Liver (tissue), 9 donors: Measurements from ENCODE around the gene KCNQ4. TPM values are rescaled to one million over a fixed set of nuclear protein-coding genes. Genes with fewer than 3 reads are reported as not detected.
A peak's percentile ranks its signal among the peaks of the same experiment; 100 is the strongest.

Experiments
- DNase-seq: peaks from one replicate; pipeline ENCODE4 v3.0.0-alpha.2; 2017; ENCODE audit warnings: low spot score
- H3K27ac ChIP-seq, 2 donors: one replicate each; pipeline ENCODE4 v1.7.0; 2013; ENCODE audit warnings: inconsistent platforms in 2 of 2, low read length in 2 of 2, control low read depth in 1 of 2, low read depth in 1 of 2, mild to moderate bottlenecking in 1 of 2
- H3K27me3 ChIP-seq, 4 donors: one replicate each; pipeline versions ENCODE4 v1.6.1 to v1.7.0; 2013; ENCODE audit warnings: low read length in 3 of 4, inconsistent platforms in 1 of 4, mild to moderate bottlenecking in 1 of 4, moderate library complexity in 1 of 4; ENCODE audit not compliant: control insufficient read depth in 4 of 4, insufficient read depth in 4 of 4
- H3K36me3 ChIP-seq, 4 donors: one replicate each; pipeline versions ENCODE4 v1.6.1 to v1.7.0; 2013; ENCODE audit warnings: low read length in 3 of 4, mild to moderate bottlenecking in 3 of 4, low read depth in 1 of 4, moderate library complexity in 1 of 4; ENCODE audit not compliant: control insufficient read depth in 4 of 4, insufficient read depth in 3 of 4
- H3K4me1 ChIP-seq, 4 donors: one replicate each; pipeline versions ENCODE4 v1.6.1 to v1.7.0; 2013; ENCODE audit warnings: low read length in 3 of 4, mild to moderate bottlenecking in 3 of 4, moderate library complexity in 1 of 4; ENCODE audit not compliant: control insufficient read depth in 4 of 4, insufficient read depth in 4 of 4
- H3K4me3 ChIP-seq, 3 donors: one replicate each; pipeline versions ENCODE4 v1.6.1 to v1.7.0; 2013; ENCODE audit warnings: low read length in 3 of 3, control low read depth in 1 of 3, low read depth in 1 of 3, mild to moderate bottlenecking in 1 of 3
- H3K9ac ChIP-seq, 2 donors: one replicate each; pipeline ENCODE4 v1.7.0; 2013; ENCODE audit warnings: low read length in 2 of 2, mild to moderate bottlenecking in 2 of 2, moderate library complexity in 2 of 2, control low read depth in 1 of 2, low read depth in 1 of 2
- H3K9me3 ChIP-seq, 4 donors: one replicate each; pipeline versions ENCODE4 v1.6.1 to v1.7.0; 2013; ENCODE audit warnings: low read length in 3 of 4; ENCODE audit not compliant: control insufficient read depth in 4 of 4
- ATF3 ChIP-seq: IDR thresholded peaks from 2 replicates; pipeline ENCODE4 v1.6.1; 2016; ENCODE audit warnings: antibody characterized with exemption
- CTCF ChIP-seq: fragments of 150-350 bp; IDR thresholded peaks from 2 replicates; pipeline ENCODE4 v1.5.1; 2017; ENCODE audit warnings: improper control_type of control experiment, low read depth, low read length; ENCODE audit not compliant: missing input control
- EGR1 ChIP-seq, 2 donors: IDR thresholded peaks; 2 replicates each; pipeline ENCODE4 v1.6.1; 2016 to 2018; ENCODE audit warnings: antibody characterized with exemption in 2 of 2, low read depth in 2 of 2
- FOXA1 ChIP-seq: IDR thresholded peaks from 2 replicates; pipeline ENCODE4 v1.6.1; 2016; ENCODE audit warnings: antibody characterized with exemption
- FOXA2 ChIP-seq: IDR thresholded peaks from 2 replicates; pipeline ENCODE4 v1.6.1; 2016; ENCODE audit warnings: antibody characterized with exemption
- GABPA ChIP-seq, 2 donors: IDR thresholded peaks in 1 of 2; conservative IDR thresholded peaks in 1 of 2; 2 replicates each; pipeline ENCODE4 v1.6.1; 2016; ENCODE audit warnings: antibody characterized with exemption in 2 of 2, mild to moderate bottlenecking in 1 of 2, moderate library complexity in 1 of 2
- HNF4A ChIP-seq, 2 donors: conservative IDR thresholded peaks; 2 replicates each; pipeline ENCODE4 v1.6.1; 2016; ENCODE audit warnings: antibody characterized with exemption in 2 of 2, mild to moderate bottlenecking in 2 of 2
- HNF4G ChIP-seq: IDR thresholded peaks from 2 replicates; pipeline ENCODE4 v1.6.1; 2016; ENCODE audit warnings: antibody characterized with exemption
- JUND ChIP-seq, 2 donors: IDR thresholded peaks; 2 replicates each; pipeline ENCODE4 v1.6.1; 2016; ENCODE audit warnings: antibody characterized with exemption in 2 of 2
- MAX ChIP-seq: IDR thresholded peaks from 2 replicates; pipeline ENCODE4 v1.6.1; 2016; ENCODE audit warnings: antibody characterized with exemption
- NR2F2 ChIP-seq: IDR thresholded peaks from 2 replicates; pipeline ENCODE4 v1.6.1; 2016; ENCODE audit warnings: antibody characterized with exemption
- RAD21 ChIP-seq, 2 donors: IDR thresholded peaks; 2 replicates each; pipeline ENCODE4 v1.6.1; 2016; ENCODE audit warnings: antibody characterized with exemption in 2 of 2, mild to moderate bottlenecking in 2 of 2
- REST ChIP-seq: IDR thresholded peaks from 2 replicates; pipeline ENCODE4 v1.6.1; 2016; ENCODE audit warnings: antibody characterized with exemption, mild to moderate bottlenecking
- RXRA ChIP-seq, 2 donors: IDR thresholded peaks; 2 replicates each; pipeline ENCODE4 v1.6.1; 2017 to 2018; ENCODE audit warnings: antibody characterized with exemption in 2 of 2, mild to moderate bottlenecking in 1 of 2
- SP1 ChIP-seq: IDR thresholded peaks from 2 replicates; pipeline ENCODE4 v1.6.1; 2018; ENCODE audit warnings: antibody characterized with exemption, mild to moderate bottlenecking
- TAF1 ChIP-seq: conservative IDR thresholded peaks from 2 replicates; pipeline ENCODE4 v1.6.1; 2016; ENCODE audit warnings: antibody characterized with exemption, mild to moderate bottlenecking
- YY1 ChIP-seq: IDR thresholded peaks from 2 replicates; pipeline ENCODE4 v1.6.1; 2016; ENCODE audit warnings: antibody characterized with exemption, mild to moderate bottlenecking
- ZBTB33 ChIP-seq: IDR thresholded peaks from 2 replicates; pipeline ENCODE4 v1.6.1; 2016; ENCODE audit warnings: antibody characterized with exemption
- WGBS: extraction: QIAGEN DNeasy Blood & Tissue Kit; methylation state at CpG from one replicate; pipeline ENCODE4 v1.1.7; 2013; 5-methylcytosine and 5-hydroxymethylcytosine counted together
- polyA plus RNA-seq, 2 donors: library from polyadenylated mRNA; stranded (reverse) in 1 of 2; unstranded in 1 of 2; fragments of 200-250 nt in 1 of 2; fragments of >200 nt in 1 of 2; fragmentation: Nextera tagmentation in 1 of 2; extraction: Ambion mirVana in 1 of 2; gene quantifications; one replicate each; pipeline versions ENCODE4 v1.2.1 to v1.2.3, GENCODE V29; 2013 to 2015
- total RNA-seq, 2 donors: library from RNA; depleted of rRNA; stranded (reverse); fragments of >200 nt; gene quantifications; one replicate each; pipeline ENCODE4 v1.2.3, GENCODE V29; 2014
- donor health status: healthy.
- donor health status: healthy.
- donor health status: healthy.
- donor health status: healthy.
- donor health status: healthy.

KCNQ4 gene
- total and polyA plus RNA-seq, 4 donors, result 0.10 to 2.1 (median 0.27) TPM

- TF ChIP-seq SP1 (peak; percentile 79), MAX (peak; percentile 58), FOXA2 (peak; percentile 63), YY1 (peak; percentile 66), JUND (IDR thresholded peaks at IDR 0.05) (peak; percentile 14 to 56), ATF3 (peak; percentile 21), EGR1 (IDR thresholded peaks at IDR 0.05; ENCODE audit: low read depth in 2 of 2) (no peak), ZBTB33 (peak; percentile 60), HNF4A (conservative IDR thresholded peaks at IDR 0.05) (peak; percentile 64 to 69), RAD21 (IDR thresholded peaks at IDR 0.05) (peak; percentile 11 to 58), FOXA1 (no peak), TAF1 (peak; percentile 37), REST (peak; percentile 52), CTCF (no peak), NR2F2 (peak; percentile 95), GABPA (IDR thresholded peaks at IDR 0.05 in 1 of 2, conservative IDR thresholded peaks at IDR 0.05 in 1 of 2) (peak in 1 of 2 donors; percentile 76), HNF4G (peak; percentile 27), RXRA (IDR thresholded peaks at IDR 0.05) (peak; percentile 94 to 96)
- peak overlapping the region; percentile 75 to 76 for H3K27ac ChIP-seq
These were observed 43.3 kb upstream of the KCNQ4 start for GRCh38 chr1:40740039-40740996.

More at GRCh38 chr1:40740039-40740996, 43.3 kb upstream of the KCNQ4 start:
- Histone ChIP-seq H3K36me3 (peaks cover 0 to 8% (median 2%) of the 10 kb centered on the region in 4 donors), H3K4me3 (no peak overlapping the region), H3K9me3 (no peaks in the 10 kb centered on the region), H3K27me3 (no peaks in the 10 kb centered on the region), H3K4me1 (peaks cover 10 to 66% (median 44%) of the 10 kb centered on the region in 4 donors), H3K9ac (peak overlapping the region; percentile 0 to 15)
- DNase-seq, result no peak
- WGBS, result 28% methylated on average over 6 of the region's 6 CpGs
